GM19452 (cell line): ENCODE data around the gene GABBR2.

Source experiments
- ATAC-seq: cut with Tn5 transposase; IDR thresholded peaks from one replicate; pipeline ENCODE4 v1.9.1; 2021; ENCODE audit not compliant: unreplicated experiment

Gene GABBR2

DNA sequence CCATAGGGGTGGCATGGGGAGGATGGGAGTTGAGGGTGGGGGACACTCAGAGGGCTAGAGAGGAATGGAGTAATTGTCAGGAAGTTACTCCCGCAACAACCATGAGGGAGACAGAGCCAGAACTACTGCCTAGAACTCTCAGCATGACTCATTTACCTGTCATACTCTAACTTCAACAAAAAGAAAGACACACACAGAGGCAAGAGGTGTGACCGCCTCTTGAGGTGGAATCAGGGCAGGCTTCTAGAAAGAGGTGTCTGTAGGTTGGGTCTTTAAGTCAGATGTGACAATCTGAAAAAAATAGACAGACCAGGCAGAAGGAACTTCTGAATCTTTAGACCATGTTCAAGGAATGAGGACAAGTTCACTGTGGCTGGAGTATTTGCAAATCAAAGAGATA is 73.4 kb downstream of the GABBR2 start:
- ATAC-seq, result no peak

DNA sequence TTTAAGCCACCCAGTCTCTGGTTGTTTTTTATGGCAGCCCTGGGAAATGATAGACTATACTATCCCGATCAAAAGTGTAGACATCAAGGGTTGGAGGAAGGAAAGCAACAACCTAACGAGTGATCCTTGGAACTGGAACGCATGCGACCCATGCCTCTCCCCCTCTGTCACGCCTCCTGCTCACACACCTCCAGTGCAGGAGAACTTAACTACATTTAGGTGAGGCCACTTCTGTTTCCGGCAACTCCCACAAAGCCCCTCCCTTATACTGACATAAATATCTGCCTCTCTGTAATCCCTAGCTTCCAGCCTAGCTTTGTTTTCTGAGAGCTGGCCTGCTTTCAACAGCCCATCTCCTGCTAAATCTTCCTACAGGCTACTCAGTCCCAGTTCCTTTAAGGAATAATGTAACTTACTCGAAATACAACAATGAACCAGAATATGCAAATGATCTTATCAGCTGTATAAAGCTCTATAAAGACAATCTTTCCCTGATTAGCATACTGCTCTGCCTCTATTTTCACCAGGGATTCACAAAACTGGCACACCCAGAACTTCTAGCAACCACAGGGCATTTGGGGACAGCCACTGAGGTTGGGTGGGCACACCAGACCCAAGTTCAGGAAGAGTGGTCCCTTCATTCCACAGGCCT is 73.9 kb downstream of the GABBR2 start:
- ATAC-seq, result no peak

DNA sequence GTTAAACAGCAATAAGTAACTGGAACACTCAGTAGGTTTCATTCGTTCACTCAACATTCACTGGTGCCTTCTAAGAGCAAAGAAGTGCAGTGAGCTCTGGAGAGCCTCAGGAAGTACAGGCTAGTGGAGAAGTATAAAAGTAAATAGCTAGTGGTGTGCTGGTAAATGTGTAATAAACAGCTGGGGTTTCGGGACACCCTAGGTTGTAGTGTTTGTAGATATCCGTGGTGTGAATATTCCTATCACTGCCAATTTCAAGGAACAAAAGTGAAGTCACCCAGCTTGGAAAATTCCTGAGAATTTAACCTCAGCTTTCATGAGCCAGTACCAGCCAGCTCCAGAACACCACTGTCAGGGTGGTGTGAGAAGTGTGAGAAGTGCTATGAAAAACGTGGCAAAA is 75.9 kb downstream of the GABBR2 start:
- no peak for ATAC-seq

DNA sequence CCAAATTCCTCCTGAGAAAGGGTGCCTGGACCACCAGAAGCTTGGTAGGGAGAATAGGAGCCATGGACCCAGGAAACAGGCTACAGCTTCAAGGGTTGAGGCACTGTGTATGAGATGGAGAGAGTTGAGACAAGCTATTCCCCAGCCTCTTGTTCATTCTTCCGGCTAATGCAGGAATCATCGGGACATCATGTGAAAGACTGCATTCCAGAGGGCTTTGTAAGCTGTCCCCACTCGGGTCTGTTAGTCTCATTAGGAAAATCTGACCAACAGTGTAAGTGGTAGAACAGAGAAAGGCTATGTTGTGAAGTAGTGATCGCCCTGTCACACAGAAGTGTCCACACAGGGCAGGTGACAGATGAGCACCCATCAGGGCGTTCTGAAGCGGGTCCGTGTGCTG is 81.4 kb downstream of the GABBR2 start:
- no peak for ATAC-seq

DNA sequence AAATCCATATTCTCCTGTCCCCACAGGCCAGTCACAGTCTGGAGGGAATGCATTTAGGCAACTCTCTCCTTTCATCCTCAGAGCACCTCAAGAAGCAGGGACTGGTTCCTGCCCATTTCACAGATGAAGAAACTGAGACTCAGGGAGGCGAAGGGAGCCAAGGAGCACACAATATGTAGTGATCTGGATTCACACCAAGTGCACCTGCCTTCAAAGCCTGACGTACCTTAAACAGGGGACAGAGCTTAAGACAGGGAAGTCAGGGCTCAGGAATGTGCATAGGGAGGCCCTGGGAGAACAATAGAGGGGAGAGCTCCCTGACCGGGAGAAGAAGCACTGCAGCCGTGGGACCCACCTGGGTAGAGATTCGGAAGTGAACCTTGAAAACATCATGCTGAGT is 83.0 kb downstream of the GABBR2 start:
- ATAC-seq, result no peak

DNA sequence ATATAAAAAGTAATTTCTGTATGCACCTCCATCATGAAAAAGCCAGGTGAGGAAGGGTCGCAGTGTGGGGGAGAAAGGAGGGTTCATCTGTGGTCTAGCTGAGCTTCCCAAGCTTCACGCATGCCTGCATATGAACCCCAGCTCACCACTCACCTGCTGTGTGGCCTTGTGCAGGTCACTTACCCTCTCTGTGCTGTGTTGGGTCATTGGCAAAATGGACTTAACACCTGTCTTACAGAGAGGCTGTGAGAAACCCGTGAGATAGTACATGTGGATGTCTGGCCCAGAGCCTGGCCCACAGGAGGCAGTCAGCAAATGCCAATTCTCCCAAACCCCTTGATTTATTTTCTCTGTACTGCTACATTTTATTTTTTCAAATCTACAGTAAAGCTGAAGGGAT is 88.9 kb downstream of the GABBR2 start:
- ATAC-seq, result no peak

DNA sequence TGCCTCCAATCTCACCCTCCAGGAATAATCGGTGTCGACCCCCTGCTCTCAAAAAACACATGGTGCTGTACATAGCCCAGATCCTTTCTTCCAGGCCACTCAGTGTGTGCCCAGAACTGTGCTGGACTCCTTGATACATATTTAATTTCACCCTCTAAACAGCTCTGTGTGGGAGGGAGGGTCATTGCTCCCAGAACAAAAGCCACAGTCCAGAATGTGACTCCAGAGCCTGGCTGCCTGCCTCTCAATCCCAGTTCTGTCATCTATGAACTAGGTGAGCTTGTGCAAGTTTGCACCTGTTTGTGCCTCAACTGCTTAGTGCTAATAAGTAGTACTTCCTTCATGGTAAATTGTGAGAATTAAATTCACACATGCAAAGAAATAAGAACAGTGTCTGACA is 93.1 kb downstream of the GABBR2 start:
- ATAC-seq, result no peak

DNA sequence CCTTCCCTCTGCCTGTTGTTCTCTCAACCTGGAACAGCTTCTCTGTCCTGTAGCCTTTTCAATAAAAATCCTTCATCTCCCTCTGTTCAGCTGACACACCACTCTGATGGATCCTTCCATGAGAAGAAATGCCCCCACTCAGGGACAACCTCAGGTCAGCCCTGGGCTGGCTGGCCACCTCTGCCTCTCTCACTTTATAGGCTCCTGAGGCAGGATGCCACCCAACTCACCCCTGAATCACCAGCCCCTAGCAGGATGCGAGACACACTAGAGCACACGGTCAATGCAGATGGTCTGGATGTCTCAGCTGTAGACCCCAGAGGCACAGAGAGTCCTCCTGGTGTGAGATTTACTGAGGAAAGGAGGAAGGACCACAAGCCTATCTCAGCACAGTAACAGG is 93.8 kb downstream of the GABBR2 start:
- ATAC-seq, result no peak

DNA sequence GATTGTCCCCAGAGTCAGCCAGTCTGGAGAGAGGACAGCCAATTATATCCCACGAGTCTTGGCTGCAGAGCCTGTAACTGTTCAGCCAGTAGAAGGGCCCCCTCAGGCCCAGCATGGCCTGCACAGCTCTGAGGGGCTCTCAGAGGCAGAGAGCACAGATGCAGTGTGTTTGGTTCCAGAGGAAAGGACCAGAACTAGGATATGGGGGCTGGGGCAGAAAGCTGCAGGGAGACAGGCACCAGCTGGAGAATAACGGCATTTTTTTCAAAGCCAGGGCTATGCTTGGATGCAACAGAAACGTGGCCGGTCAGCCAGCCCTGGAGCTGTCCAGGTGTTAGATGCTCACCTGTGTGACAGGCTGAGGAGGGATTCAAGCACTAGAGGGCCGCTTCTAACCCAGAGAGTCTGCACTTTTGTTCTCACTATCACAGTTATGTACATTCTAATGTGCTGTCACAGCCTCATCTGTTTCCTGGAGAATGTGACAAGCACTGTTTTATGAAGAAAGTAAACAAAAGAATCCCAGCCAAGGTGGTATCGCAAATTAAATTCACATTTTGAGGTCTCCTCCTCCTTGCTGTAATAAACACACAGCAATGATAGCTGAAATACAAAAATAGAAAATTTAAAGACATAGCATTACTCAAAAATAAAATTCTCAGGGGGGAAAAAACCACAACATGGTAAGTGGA is 96.5 kb downstream of the GABBR2 start:
- no peak for ATAC-seq

DNA sequence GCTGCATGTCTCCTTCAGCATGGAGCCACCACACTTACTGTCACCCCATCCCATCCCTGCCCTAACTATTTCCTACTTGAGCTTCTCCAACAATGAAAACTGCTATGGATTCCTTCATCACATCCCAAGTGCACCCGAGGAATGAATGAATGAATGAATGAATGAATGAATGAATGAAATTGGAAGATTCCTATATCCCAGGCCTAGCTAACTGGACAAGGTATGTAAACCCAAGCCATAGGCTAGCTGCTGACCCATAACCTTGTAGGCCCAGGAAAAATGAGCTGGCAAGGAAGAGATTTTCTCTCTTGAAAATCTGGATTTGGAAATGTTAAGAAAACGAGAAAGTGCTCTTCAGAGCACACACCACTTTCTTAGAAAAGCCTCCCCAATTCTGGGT is 97.4 kb downstream of the GABBR2 start:
- no peak for ATAC-seq

DNA sequence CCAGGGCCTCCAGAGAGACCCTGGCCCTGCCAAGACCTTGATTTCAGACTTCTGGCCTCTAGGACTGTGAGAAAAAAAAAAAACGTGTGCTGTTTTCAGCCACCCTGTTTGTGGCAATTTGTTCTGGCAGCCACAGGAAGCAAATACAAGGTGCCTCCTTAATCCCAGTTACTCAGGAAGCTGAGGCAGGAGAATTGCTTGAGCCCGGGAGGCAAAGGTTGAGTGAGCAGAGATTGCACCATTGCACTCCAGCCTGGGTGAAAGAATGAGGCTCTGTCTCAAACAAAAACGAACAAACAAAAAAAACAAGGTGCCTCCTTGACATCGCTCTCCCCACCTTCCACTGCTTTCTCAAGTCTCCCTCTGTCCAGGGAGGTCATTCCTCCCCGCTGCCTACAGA is 98.0 kb downstream of the GABBR2 start:
- no peak for ATAC-seq

DNA sequence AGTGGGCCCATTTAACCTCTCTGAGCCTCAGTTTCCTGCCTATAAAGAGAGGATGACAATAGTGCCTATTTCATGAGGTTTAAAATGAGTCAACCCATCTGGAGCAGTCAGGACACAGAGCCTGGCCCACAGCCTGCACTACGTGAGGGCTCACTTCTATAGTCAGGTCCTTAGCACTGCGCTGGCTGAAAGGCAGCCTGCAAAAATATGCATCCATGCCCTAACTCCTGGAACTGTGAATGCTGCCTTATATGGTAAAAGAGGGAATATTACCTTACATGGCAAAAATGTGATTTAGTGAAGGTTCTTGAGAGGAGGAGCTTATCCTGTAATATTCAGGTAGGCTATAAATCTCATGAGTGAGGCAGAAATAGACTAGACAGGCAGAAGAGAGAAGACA is 98.5 kb downstream of the GABBR2 start:
- no peak for ATAC-seq

DNA sequence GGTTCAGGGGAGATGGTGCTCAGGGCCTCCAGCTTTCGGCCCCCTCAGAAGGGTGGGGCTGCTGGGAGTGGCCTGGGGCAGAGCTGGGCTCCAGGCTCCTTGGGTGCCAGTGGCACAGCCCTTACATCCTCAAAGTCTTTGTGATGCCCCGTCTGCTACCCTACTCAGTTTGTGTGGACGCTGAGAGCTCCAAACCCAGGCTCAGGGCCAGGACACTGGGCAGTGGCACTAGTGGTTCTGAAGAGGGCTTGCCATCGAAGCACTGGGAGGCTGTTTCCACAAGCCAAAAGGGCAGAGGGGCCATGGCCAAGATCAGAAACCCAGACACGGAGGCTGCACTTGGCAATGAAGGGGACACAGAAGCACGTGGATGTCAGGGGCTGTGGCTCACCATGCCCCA is 99.1 kb downstream of the GABBR2 start:
- ATAC-seq, result no peak

DNA sequence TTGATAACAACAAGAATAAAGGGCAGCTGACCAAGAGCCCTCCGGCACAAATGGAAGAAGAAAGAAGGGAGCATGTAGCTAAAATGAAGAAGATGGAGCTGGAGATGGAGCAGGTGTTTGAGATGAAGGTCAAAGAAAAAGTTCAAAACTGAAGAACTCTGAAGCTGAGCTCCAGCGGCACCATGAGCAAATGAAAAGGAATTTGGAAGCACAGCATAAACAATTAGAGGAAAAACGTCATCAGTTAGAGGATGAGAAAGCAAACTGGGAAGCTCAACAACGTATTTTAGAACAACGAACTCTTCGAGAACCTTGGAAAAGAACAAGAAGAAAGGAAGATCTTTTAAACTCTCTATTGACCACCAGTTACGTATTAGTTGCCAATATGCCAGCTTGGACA is 100.9 kb downstream of the GABBR2 start:
- no peak for ATAC-seq

DNA sequence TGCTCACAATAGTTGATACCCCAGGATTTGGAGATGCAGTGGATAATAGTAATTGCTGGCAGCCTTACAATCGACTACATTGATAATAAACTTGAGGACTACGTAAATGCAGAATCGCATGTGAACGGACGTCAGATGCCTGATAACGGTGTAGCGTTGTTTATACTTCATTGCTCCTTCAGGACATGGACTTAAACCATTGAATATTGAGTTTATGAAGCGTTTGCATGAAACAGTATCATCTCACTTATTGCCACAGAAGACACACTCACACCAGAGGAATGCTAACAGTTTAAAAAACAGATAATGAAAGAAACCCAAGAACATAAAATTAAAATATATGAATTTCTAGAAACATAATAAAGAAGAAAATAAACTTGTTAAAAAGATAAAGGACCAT is 101.6 kb downstream of the GABBR2 start:
- no peak for ATAC-seq

DNA sequence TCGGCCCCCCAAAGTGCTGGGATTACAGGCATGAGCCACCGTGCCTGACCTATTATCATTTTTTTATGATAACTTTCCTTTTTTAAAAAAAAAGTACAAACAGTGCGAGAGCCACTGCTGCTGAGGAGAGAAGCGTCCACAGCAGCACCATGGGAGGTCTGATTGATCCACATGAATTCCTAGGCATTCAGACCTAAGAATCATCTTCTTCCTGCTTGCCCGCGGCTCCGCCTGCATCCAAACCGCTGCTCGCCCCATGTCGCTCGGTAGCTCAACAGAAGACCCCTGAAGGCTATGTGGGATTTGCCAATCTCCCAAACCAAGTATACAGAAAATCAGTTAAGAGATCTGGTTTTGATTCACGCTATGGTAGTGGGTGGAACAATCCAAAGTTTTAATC is 102.0 kb downstream of the GABBR2 start:
- ATAC-seq, result no peak

DNA sequence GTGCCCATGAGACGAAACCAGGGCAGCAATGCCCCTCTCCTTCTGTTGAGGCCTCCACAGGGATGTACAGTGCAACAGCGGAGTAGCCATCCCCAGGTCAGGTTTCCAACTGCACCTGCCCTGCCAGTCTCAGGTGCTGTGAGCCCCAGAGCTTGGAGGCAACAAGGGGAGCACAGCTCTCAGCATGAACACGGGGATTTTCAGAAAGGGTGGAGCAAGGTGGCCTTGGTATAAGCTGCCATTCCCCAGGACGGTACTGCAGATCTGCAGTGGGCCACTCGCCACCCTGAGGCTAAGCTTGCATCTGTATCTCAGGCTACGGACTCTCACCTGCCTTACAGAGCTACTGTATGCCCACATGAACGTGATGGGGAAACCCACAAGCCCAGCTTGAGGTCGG is 103.6 kb downstream of the GABBR2 start:
- ATAC-seq, result no peak

DNA sequence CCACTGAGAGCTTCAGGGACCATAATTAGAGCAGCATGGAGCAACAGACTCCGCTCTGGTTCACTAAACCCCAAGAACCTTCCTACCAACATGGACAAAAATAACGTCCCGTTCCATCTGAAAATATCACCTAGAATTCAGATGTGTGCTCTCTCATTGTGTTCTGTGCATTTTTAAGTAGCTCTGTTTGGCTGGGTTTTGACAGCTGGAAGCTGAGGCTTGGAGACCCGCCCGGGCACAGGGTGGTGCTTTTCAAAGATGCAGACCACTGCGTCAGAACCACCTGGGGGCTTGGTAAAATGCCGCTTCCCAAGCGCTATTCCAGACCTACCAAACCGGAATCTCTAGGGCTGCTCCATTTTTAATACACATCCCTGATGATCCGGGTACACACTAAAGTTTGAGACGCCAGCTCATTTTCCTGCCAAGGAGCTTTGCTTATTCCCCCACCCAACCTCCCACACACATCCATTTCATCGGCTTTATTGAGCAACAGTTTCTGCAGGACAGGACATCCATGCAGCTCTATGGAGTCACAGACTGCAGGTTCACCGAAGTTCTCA is 104.8 kb downstream of the GABBR2 start:
- ATAC-seq, result no peak

DNA sequence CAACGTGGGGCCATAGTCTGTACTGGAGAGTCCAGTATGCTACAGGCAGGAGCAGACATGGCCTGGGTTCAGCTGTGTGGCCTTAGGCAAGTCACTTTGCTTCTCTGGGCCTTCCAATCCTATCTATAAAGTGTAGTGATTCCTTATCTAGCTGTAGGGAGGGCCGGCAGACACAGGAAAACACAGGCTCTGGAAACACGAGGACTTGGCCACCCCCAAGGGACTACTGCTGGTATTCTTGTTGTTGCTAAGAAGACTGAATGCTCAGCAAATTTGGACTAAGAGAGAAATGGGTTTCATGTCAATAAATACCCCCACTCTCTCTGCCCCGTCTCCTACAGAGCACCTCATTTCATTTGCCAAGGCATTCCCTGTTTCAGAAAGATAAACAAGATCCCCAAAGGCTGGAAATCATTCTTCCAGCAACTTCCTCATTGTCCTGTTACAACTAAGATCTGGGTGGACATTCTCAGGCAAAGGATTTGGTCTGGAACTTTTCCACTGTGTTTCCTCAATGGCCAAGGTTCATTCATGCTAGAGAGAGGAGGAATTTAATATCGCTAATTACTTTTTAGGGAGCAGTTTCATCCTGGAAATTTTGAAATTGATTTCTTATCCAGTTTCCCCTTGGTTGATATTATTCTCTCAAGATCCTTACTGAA is 105.8 kb downstream of the GABBR2 start:
- ATAC-seq, result no peak

DNA sequence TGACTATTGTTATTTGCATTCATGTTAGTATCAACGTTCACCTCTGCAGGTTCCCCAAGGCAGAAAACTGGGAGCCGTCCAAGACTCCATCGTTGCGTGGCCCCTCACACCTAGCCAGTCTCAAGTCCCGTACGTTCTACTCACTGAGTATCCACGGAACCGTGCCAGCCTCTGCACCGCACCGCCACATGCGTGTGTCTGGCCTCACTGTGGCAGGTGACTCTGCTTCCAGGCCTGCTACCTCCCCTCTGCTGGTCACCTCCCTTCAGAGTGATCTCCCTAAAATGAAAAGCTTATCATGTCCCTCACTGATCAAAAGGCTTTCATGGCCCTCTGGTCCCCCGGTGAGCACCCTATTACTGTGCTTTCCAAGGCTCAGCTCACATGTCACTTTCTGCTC is 108.1 kb downstream of the GABBR2 start:
- ATAC-seq, result no peak

DNA sequence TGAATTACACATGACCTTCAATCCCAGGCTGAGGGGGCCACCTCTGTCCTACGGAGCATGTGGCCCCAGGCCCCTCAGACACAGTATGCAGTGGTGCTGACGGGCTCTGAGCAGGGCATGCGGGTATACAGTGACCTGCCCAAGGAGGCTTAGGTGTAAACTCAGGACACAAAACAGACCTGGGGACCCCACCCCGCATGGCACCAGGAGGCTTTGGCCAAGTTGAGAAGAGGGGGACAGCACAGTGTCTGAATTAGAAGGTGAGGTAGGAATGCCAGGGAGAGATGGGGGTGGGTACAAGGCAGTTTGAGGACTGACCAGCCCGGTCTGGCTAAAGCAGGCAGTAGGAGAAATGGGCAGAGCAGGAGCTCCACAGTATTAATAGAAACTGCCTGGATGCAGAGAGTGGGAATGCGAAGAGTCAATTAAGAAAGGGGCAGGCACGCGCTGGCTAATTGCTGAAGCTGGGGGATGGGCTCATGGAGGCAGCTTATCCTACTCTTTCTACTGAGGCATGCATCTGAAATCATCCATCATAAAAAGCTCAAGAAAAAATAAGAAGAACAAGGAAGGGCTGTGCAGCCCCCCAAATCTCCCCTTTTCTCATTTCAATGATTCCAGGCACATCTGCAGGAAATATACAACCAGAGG is 109.0 kb downstream of the GABBR2 start:
- no peak for ATAC-seq

DNA sequence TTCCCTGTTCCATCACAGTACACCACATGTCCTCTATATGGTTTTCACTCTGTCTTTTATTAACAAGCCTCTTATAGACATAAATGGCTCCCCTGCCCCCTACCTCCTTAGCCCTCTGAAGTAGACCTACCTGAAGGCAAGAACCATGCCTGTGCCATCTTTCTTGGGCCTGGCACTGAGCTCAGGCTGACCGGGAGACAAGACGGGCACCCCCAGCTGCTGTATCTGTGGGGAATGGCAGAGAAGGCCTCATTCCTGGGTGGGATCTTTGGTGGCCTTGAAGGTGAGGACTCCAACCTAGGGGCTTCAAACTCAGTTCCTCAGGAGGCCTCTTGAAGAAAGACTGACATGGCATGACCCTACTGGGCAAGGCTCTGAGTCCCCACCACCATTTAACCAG is 109.9 kb downstream of the GABBR2 start:
- ATAC-seq, result no peak
